Measurements from ENCODE around the gene TIAM1.

The TIAM1 gene

DNA sequence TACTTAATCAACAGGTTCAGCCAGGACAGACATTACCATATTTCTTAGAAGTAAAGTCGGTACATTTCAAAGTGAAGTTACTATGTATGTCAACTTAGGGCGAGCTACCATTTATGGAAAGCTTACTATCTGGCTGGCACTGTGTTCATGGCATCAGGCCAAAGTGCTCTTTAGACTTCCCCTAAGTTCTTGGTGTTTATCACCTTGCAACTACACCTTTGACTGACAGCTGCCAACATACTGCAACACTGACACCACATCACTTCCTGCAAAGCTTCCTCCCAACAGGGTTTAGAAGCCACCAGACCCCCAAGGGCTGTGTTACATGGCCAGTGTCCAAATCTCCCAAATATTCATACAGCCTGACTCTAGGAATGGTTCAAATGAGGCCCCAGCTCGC is 61.0 kb downstream of the TIAM1 start:
- no peak for DNase-seq

DNA sequence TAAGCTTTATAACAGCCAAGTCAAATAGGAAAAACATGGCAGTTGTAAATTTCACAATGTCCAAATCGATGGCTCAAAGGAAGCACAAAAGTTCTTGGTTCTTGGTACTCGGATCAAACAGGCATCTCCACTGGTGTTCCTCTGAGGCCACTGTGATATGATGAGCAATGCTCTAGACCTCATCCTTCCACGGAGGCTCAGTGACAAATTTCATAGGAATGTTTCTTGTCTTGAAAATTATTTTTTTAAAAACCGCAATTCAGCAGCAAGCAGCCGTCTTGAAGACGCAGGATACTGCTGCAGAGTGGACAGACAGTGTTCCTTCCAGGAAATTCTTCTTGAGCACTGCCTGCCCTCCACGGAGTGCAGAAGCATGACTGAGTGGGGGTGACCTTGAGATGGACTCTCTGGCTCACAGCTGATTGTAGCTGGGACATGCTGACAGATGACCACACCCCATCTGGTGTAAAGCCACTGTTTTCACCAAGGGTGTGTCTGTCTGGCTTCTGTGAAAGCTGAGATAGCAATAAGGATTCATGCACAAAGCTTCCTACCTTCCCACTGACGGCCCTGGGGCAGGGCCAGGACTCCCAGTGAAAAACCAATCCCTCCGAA is 61.9 kb downstream of the TIAM1 start:
- DNase-seq: no peak

DNA sequence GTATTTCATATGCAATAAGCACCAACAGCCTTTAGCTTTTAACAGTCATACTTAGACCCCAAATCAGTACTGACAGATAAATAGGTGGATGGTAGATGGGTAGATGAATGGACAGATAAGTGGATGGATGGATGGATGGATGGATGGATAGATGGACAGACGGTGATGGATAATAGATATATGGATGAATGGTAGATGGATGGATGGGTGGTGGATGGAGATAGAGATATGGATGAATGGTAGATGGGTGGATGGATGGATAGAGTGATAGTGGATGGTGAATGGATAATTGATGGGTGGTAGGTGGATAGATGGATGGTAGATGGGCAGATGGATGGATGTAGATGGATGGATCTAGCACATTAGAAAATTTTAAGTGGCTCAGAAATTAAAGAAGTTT is 62.5 kb downstream of the TIAM1 start:
- no peak for DNase-seq

DNA sequence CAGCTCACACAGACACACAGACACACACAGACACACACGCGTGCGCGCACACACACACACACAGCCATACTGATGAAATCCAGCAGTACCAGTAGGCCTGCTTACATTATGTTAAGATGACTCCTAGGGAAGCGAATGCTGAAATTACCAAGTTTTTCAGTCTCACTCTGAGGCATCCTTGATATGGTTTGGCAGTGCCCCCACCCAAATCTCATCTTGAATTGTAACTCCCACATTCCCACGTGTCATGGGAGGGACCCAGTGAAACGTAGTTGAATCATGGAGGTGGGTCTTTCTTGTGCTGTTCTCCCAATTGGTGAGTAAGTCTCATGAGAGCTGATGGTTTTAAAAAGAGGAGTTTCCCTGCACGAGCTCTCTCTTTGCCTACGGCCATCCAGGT is 64.1 kb downstream of the TIAM1 start:
- DNase-seq: no peak

DNA sequence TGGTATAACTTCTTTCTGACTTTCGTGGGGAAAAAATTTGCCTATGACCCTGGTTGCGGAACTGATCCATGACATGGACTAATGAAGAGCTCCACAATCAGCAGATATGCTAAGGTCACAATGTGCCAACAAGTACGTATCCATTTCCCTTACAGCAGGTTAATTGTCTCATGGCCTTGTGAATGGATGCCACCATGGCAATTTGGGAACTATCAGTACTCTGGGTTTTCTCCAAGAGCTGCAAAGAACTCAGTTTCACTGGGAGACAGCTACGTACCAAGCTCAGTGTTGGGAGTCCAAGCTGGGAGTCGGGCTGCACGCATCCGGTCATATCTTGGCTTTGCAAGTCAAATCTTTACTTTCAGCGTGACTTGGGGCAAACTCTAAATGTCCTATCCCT is 64.8 kb downstream of the TIAM1 start:
- DNase-seq: no peak

DNA sequence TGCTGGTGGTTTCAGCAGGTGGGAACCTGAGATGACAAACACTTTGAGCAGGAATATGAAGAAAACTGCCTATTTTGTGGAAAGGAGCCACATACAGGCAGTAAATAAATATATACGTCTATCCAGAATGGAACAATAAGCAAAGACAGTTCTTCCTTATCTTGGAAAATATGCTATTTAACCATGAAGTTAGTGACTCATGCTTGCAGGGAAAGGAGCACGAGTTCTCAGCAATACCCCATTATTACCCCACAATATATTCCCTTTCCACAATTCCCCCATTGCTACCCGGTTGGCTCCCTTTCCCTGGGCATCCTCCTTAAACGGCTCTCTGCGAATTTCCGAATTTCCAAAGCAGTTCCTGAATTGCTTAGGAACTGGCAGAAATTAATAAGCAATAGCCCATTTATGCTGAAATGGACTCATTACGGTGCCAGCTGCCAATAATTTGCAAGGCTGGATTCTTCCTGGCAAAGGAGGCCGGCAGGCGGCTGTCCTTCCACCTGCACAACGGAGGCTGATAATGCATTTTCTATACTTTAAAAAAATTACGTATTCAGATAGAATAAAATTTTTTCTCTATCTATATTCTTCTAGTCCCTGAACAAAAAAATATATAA is 65.4 kb downstream of the TIAM1 start:
- DNase-seq: no peak

DNA sequence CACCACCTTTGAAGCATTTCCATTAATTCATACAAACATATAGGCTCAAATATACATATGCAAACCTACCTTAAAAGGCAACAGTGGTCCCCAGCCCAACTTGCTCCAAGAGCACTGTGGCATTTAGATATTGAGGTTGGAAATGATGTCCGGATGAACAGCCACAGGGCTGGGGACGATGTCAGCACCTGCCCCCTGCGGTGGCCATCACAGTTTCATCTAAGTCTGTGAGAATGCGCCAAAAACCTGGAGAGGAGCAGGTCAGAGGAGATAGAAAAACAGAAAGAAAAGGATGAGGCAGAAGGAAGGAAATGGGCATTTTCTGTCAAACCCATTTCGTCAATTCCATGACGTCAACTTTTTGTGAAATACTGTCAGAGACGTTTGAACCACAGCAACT is 67.4 kb downstream of the TIAM1 start:
- no peak for DNase-seq

DNA sequence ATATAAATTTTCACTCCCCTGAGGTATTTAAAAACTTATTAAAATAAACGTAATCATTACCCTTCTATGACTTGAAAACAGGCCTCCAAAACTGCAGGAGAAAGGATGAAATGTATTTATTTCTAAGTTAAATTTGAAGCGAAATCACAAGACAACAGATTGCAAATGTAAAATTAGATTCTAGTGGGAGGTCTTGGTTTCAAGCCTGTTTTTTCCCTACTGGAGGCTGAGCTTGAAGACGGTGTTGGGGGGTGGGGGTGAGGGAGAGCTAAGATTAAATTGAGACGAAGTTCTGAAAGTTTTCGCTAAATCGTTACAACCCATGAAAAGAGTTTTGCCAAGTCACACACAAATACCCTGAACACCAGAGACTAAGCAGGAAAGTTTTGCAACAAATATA is 68.2 kb downstream of the TIAM1 start:
- no peak for DNase-seq

DNA sequence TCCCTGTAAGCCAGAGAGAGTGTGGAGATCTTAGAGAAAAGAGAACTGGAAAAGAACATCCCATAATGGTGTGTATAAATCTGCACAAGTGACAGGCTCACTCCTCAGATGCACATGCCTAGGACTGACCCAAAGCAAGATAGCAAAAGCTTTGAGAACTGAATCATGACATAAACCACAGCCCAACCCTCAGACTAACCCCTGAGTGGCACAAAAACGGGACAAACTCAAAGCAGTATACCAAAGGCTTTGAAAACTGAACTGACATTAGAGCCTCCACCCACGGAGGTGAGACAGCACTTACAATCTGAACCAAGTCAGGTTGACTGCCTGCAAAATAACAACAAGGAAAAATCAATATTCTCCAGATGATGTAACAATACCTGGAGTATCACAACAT is 70.8 kb downstream of the TIAM1 start:
- no peak for DNase-seq

DNA sequence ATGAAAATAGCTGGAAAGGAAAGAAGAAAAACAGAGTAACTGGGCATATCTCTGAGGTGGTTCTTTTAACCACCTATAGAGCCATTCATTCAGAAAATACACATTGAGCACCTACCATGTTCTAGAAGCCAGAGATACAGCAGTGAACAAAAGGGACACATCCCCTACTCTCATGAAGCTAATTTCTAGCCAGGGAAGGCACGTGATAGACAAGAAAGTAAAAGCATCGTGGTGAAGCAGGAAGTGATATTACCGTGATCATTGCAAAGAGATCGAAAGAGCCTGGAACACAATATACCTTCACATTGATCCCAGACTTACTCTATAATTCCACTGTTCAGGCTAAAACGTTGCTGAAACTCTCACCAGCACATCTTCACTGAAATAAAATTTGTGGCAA is 76.0 kb downstream of the TIAM1 start:
- DNase-seq: no peak

DNA sequence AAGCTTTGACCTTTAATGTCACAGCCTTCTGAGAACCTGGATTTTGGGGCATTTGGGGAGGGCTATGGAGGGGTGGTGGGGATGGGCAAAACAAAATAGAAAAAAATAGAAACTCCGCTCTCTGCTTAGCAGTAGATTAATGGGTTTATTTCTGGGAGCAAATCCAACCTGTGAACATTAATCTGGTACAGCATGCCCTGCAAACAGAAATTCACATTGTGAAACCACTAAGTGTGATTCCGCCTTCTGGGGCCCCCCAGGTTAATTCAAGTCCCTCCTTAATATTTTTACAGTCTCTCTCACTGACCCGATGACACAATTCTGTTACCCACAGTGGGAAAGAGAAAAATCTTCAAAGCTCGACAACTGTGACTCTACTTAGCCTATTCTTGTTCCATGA is 76.4 kb downstream of the TIAM1 start:
- DNase-seq: no peak

DNA sequence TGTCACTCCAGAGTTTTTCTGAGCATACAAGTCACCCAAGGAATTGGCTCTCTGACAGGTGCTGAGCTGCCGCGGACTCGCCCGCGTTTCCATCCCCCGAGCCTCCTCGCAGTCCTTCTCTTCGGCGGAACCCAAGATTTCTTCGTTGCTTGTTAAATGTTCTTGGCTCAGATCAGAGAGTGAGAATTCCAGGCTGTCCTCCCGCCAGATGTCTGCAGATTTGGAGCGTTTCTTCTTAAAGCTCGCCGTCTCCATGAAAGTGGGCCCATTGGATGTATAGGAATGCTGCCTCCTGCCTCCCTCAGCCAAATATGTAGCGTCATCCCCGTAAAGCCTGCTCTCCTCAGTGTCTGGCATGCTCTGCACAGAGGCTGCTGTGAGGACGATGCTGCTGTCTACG is 77.8 kb downstream of the TIAM1 start:
- no peak for DNase-seq

DNA sequence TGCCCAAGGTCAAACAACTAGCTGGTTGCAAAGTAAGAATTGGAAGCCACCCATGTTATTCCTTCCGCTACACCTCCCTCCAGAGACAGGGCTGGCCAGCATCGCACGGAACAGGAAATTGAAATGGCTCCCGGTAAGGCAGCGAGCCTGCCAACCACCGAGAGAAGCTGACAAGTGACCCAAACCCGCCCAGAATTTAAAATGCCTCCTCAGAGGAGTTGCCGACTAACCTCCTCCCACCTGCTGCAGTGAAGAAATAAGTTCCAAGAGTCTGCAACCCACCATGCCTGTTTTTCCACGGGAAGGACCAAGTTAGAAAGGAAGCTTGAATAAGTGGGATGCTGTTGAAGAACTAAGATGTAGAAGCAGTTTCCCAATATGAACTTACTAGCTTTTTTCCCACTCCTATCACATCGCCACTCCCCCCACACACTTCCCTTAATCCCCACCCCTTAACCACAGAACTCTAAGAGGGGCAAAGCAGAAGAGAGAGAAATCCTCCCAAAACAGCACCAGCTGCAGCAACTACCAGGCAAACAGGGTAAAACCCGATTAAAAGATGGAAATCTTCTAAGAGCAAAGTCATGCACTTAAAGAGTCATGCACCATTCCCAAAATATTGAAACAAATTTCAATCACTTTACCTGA is 78.6 kb downstream of the TIAM1 start:
- DNase-seq: no peak

DNA sequence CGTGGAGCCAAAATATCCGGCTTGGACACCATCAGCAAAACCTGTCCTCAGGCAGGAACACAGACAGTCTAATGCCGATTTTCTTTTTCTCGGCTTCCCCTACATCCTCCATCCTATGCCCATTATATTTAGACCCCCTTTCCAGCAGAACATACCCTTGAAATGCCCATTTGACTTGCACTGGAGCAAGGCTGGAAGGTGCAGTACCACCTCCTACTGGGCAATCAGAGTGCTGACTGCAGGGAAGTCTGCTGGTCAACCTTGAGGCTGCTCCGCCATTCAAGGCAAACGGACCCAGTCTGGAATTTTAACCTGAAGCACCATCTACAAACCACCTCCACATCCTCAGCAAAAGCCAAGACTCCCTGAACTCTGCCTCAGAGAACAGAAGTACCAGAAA is 79.5 kb downstream of the TIAM1 start:
- DNase-seq: no peak

DNA sequence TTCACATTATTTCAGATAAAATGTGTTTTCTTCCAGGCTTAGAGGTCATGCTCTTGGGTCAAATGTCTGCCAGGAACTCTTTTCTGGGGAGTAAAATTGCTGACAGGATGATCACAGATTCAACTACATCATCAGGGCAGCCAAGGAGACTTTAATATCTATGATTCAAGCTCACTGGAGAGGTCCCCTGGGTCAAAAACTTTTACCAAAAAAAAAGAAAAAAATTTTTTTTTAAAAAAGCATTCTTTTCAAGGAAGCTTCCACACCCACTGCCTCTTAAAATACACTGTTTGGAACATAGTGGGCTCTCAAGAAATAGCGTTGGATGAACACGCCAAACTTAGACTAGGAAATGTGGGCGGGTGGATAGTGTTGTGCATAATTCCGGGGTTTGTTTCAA is 81.3 kb downstream of the TIAM1 start:
- DNase-seq: no peak

DNA sequence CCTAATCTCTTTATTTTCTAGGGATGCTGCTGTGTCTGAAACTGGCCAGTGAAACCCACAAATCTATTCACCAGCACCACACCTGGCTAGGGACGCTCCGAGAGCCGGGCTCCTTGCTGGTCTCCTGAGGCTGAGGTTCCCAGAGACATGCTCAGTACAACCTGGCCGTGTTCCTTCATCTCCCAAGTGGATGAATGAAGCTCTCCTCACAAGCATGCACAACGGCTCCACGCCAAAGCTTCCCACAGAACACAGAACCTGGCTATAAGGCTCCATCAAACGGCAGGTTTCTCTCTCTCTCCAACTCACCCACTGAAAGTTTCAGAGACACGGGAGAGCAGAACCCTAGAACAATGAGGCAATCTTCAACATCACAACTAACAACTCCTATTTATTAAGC is 82.3 kb downstream of the TIAM1 start:
- no peak for DNase-seq

DNA sequence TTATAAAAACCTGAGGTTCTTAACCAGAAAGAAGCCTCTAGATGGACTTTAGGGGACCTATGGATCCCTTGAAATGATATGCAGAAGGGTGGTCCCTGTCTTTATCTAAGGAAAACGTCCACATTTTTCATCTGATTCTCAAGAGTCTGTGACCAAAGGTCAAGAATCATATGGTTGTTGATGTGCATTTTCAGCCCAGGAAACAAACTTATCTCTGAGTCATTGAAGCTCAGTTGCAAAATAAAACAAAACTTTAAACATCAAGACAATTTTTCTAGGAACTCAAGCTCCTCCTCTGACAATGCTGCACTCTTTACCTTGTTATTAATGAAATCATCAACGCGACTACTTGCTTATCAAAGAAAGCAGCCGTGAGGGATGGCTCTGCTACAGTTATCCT is 83.3 kb downstream of the TIAM1 start:
- DNase-seq: no peak

DNA sequence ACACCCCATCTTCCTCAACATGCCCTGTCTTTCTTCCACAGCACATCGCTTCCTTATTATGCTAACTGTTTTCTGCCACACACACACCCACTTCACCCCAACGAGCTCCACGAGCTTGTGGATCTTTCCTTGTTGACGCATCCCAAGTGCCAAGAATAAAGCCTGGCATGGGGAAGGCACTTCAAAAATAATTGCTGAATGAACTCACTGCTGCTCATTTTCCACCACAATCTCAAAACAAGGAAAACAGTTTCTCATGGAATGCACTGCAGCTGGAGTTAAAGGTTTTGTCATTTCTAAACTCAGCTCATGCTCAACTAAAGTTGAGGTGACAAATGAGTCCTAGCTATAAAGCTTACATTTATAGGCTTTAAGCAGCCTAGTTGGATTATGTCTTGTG is 86.0 kb downstream of the TIAM1 start:
- DNase-seq: no peak

DNA sequence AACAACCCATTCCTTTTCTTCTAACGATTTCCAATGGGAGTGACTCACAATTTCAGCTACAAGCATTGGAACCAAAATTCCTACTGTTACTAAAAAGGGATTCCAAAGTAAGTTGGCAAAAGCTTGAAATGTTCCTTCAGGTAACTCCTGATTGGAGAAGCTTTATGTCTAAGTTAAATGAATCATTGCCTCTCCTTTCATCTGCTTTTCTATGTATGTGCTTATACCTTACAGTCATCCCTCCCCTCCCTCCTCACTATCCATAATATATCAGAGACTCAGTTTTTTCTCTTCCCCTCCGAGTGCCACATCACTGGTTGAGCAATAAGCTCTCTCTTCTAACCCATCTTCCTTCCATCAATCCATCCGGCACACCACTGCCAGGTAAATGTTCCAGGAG is 86.8 kb downstream of the TIAM1 start:
- DNase-seq: no peak

DNA sequence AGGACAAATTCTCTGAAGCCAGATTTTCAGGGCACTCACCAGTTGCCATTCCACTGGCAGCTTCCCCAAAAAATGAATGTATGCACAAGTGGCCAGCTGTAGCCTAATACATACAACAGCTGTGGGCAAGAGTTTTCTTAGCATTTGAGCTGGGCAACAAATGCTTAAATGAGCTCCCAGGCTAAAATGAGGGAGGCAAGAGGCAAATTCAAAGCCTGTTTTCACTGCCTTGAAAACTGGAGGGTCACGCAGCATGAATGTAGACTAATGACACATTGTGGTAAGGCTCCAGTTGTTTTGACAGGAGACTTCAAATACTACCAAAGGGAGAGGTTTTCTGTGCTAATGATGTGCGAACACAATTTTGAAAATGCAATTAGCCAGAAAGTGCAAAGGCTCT is 88.2 kb downstream of the TIAM1 start:
- no peak for DNase-seq

DNA sequence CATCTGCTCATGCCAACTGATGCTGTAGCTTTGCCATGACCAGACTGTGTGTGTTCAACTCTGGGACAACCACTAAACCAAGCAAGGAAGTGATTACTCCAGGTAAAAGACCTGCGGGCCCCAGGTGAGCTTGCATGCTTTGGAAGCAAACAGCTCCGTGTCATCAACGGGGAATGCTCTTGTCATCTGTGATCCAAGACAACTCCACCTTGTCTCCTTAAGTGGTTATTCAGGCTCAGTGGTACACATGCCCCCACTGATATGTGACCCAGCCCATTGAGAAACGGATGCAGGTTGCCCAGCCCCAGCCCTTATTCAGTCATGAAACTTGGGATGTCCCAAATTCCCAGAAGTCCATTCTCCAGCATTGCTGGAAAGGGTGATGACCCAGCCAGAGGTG is 89.0 kb downstream of the TIAM1 start:
- no peak for DNase-seq

DNA sequence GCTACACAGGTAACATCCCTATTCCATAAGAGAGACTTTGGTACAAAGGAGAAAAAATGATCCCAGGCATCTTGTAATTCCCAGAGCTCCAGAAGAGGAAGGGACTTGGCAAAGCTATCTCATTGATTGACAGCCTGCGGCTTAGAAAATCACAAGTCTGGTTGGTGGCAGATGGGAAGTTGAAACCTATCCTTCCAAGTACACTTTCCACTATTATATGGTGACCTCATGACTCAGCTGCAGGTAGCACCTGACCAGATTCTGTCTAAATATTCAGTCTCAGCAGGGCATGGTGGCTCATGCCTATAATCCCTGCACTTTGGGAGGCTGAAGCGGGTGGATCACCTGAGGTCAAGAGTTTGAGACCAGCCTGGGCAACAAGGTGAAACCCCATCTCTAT is 89.9 kb downstream of the TIAM1 start:
- no peak for DNase-seq

DNA sequence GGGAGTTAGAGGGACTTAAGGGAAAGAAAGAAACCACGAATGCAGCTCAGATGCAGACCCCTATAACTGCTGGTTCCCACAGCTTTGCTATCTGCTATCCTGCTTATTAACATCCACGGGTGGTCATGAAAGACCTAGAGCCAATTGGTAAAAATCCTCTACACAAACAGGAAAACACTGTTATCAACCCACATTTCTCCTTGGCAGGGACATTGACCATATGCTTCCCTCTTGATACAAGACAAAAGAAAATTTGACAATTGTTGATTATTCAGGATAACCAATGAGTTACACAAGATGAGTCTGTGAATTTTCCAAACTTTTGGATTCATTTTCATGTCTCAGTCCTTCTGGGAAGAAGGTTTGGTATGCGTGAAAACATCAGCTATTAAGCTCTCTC is 90.4 kb downstream of the TIAM1 start:
- no peak for DNase-seq

DNA sequence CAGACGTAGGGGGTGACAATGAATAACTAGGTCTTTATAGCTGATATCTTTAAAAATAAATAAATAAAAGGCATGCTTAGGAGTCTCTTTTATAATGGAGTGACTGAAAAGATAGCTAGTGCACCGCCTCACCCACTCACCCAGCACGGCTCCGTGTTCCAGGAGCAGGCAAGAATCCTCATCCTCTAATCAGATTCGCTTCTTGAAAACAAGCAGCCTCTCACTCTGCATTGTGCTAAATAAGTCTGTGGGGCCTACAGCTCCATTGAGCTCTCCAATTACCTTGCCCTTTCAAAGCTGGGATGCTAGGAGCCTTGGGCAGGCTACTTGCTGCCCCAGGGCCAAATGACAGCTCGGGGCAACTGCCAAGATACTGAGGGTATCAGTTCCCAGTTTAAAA is 91.5 kb downstream of the TIAM1 start:
- DNase-seq: no peak

DNA sequence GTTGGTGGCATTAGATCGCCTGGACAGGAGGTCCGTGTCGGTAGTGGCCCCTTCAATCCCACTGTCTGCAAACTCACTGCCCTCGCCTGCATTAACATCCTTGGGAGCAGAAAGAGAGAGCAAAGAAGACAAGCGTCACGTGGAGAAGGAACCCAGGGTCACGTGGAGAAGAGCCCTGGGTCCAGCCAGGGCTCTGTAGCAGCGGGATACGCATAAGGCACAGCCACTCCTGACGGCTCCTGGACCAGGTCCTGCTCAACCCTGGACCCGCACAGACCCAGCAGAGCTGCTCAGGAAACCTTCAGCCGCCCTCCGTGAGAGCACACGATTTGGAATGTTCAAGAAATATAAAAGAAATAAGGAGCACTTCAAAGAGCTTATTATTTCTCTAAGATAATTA is 92.0 kb downstream of the TIAM1 start:
- DNase-seq: no peak
